KMS-11 (cell line): Measurements from ENCODE around the gene RYR1.

Source experiments
- H2AFZ ChIP-seq: fragments of 200-600 bp; sonication (generic); 2 replicates; pipeline ENCODE4 v1.6.1; 2016; ENCODE audit warnings: antibody characterized with exemption, mixed run types, low read depth
- H3K27ac ChIP-seq: fragments of 200-600 bp; sonication (generic); 2 replicates; pipeline ENCODE4 v1.6.1; 2016; ENCODE audit warnings: mild to moderate bottlenecking, mixed run types
- H3K27me3 ChIP-seq: fragments of 200-600 bp; sonication (generic); 2 replicates; pipeline ENCODE4 v1.6.1; 2017; ENCODE audit warnings: mild to moderate bottlenecking, low read depth, mixed run types, moderate library complexity; ENCODE audit not compliant: insufficient read depth
- H3K36me3 ChIP-seq: fragments of 200-600 bp; sonication (generic); 2 replicates; pipeline ENCODE4 v1.6.1; 2017; ENCODE audit warnings: mild to moderate bottlenecking, mixed run types; ENCODE audit not compliant: insufficient read depth
- H3K4me1 ChIP-seq: fragments of 200-600 bp; sonication (generic); 2 replicates; pipeline ENCODE4 v1.6.1; 2016; ENCODE audit warnings: mild to moderate bottlenecking, low read depth, mixed run types; ENCODE audit not compliant: poor library complexity, severe bottlenecking
- H3K4me2 ChIP-seq: fragments of 200-600 bp; sonication (generic); 2 replicates; pipeline ENCODE4 v1.7.0; 2016; ENCODE audit warnings: mild to moderate bottlenecking, mixed run types
- H3K4me3 ChIP-seq: fragments of 200-600 bp; sonication (generic); IDR thresholded peaks from 2 replicates; pipeline ENCODE4 v1.6.1; 2017; ENCODE audit warnings: low read depth, low read length, mixed read lengths; ENCODE audit not compliant: insufficient read depth
- H3K79me2 ChIP-seq: fragments of 200-600 bp; sonication (generic); 2 replicates; pipeline ENCODE4 v1.6.1; 2016; ENCODE audit warnings: low read depth, mixed run types; ENCODE audit not compliant: insufficient read depth
- H3K9ac ChIP-seq: fragments of 200-600 bp; sonication (generic); 2 replicates; pipeline ENCODE4 v1.6.1; 2016; ENCODE audit warnings: mild to moderate bottlenecking, mixed run types
- H4K20me1 ChIP-seq: fragments of 200-600 bp; sonication (generic); 2 replicates; pipeline ENCODE4 v1.6.1; 2016; ENCODE audit warnings: mild to moderate bottlenecking, mixed run types; ENCODE audit not compliant: insufficient read depth
- TF ChIP-seq, protein P1 (sequence below): fragments of 200-600 bp; sonication (generic); conservative IDR thresholded peaks from 2 replicates; pipeline ENCODE4 v1.6.1; 2017; ENCODE audit warnings: low read depth, mild to moderate bottlenecking, antibody characterized with exemption, low read length, moderate library complexity, mixed read lengths

RYR1 gene

DNA sequence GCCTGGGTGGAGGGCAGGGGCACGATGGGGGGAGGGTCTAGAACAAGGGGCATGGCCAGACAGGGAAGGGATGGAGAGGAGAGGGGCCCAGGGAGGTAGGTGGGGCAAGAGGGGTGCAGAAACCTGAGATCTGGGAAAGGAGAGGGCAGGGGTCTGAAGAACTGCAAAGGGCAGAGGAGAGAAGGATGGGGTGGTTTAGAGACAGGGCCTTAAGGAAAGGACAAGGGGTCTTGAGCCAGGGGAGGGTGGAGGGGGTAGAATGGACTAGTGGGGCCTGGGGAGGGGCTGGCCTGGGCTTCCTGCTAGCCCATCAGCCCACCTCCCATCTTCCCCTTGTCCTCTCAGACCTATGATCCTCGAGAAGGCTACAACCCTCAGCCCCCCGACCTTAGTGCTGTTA lies 72.5 kb downstream of the RYR1 start:
- Histone ChIP-seq H3K4me1 (peaks cover 5% of the 10 kb centered on the region), H3K4me2 (no peak overlapping the region), H3K36me3 (no peaks in the 10 kb centered on the region), H4K20me1 (no peaks in the 10 kb centered on the region), H3K27ac (no peak overlapping the region), H3K4me3 (no peak overlapping the region), H3K9ac (no peak overlapping the region), H2AFZ (0 out of 2 replicates have a peak overlapping the region, but pooled peaks have one; percentile 75), H3K27me3 (peaks cover 45% of the 10 kb centered on the region; the same call in 1 of the 2 replicates), H3K79me2 (no peaks in the 10 kb centered on the region)
- TF ChIP-seq, protein P1, sequence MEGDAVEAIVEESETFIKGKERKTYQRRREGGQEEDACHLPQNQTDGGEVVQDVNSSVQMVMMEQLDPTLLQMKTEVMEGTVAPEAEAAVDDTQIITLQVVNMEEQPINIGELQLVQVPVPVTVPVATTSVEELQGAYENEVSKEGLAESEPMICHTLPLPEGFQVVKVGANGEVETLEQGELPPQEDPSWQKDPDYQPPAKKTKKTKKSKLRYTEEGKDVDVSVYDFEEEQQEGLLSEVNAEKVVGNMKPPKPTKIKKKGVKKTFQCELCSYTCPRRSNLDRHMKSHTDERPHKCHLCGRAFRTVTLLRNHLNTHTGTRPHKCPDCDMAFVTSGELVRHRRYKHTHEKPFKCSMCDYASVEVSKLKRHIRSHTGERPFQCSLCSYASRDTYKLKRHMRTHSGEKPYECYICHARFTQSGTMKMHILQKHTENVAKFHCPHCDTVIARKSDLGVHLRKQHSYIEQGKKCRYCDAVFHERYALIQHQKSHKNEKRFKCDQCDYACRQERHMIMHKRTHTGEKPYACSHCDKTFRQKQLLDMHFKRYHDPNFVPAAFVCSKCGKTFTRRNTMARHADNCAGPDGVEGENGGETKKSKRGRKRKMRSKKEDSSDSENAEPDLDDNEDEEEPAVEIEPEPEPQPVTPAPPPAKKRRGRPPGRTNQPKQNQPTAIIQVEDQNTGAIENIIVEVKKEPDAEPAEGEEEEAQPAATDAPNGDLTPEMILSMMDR, result no peak

DNA sequence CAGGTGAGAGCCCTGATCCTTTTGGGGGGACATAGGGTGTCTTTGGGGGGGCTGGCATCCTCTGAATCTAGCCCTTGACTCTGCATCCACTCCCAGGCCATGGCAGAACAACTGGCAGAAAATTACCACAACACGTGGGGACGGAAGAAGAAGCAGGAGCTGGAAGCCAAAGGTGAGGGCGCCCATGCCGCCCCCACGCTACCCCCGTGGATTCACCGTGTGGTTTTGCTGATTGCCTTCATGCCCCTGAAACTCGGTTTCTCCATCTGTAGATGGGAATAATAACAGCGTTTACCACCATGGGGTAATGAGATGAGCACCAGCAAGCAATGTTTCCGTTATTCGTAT lies 72.9 kb downstream of the RYR1 start:
- Histone ChIP-seq H3K4me2 (peak overlapping the region; percentile 23; the same call in 1 of the 2 replicates), H3K79me2 (no peaks in the 10 kb centered on the region), H4K20me1 (no peaks in the 10 kb centered on the region), H3K27ac (no peak overlapping the region), H2AFZ (peak overlapping the region; percentile 75), H3K9ac (no peak overlapping the region), H3K4me3 (no peak overlapping the region), H3K36me3 (no peaks in the 10 kb centered on the region), H3K27me3 (peaks cover 44% of the 10 kb centered on the region; the same call in 1 of the 2 replicates), H3K4me1 (peaks cover 5% of the 10 kb centered on the region)
- TF ChIP-seq, protein P1, result no peak

DNA sequence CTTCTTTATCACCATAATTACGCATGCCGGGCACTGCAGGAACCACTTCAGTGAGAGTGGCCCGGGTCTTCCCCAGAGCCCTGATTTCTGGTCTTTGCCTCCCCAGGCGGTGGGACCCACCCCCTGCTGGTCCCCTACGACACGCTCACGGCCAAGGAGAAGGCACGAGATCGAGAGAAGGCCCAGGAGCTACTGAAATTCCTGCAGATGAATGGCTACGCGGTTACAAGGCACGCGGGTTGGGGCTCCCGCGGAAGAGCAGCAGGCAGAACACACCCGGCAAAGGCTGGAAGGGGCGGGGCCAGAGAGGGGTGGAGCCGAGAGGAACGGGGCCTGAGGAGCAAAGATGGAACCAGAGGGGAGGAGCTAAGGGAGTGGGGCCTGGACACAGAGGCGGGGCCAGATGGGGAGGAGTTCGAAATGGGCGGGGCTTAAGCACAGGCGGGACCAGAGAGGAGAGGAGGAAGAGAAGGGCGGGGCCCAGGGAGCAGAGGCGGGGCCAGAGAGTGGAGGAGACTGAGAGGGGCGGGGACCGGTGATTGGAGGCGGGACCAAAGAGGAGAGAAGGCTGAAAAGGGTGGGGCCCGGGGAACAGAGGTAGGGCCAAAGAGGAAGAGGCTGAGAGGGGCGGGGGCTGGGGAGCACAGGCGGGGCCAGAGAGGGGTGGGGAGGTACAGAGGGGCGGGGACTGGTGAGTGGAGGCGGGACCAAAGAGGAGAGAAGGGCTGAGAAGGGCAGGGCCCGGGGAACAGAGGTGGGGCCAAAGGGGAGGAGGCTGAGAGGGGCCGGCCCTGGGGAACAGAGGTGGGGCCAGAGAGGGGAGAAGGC lies 73.4 kb downstream of the RYR1 start:
- TF ChIP-seq, protein P1, result no peak
- Histone ChIP-seq H2AFZ (peak overlapping the region; percentile 75), H3K27me3 (peaks cover 44% of the 10 kb centered on the region), H3K4me3 (no peak overlapping the region), H4K20me1 (no peaks in the 10 kb centered on the region), H3K27ac (no peak overlapping the region), H3K79me2 (no peaks in the 10 kb centered on the region), H3K4me2 (peak overlapping the region; percentile 57), H3K4me1 (peaks cover 5% of the 10 kb centered on the region), H3K9ac (no peak overlapping the region), H3K36me3 (no peaks in the 10 kb centered on the region)

DNA sequence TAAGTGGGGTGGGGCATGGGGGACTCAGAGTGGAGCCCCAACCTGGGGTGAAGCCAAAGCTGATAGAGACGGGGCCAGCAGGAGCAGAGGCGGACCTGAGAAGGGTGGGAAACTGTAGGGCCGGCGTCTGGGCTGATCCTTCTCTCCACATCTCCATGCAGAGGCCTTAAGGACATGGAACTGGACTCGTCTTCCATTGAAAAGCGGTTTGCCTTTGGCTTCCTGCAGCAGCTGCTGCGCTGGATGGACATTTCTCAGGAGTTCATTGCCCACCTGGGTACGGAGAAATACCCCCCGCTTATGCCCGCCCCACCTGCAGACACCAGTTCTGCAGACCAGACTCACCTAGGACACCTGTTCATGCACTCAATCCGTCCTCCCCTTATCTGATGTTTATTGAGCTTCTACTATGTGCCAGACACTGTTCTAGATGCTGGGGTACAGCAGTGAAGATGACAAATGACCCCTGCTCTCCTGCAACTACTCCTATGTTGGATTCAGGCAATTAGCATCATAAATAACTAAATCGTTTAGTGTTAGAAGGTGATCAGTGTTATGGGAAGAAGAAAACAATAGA lies 74.1 kb downstream of the RYR1 start:
- Histone ChIP-seq H3K4me1 (peaks cover 5% of the 10 kb centered on the region), H3K27me3 (peaks cover 48% of the 10 kb centered on the region), H3K36me3 (no peaks in the 10 kb centered on the region), H4K20me1 (no peaks in the 10 kb centered on the region), H2AFZ (peak overlapping the region; percentile 38; the same call in 1 of the 2 replicates), H3K4me3 (no peak overlapping the region), H3K4me2 (peak overlapping the region; percentile 57; the same call in 1 of the 2 replicates), H3K79me2 (no peaks in the 10 kb centered on the region), H3K9ac (no peak overlapping the region), H3K27ac (no peak overlapping the region)
- TF ChIP-seq, protein P1, result no peak
